Epithelial cell of esophagus (primary cell): ENCODE results near the gene PERM1.

Experiments used
- DNase-seq: peaks from one replicate; pipeline ENCODE4 v3.0.0; 2010; ENCODE audit warnings: low read depth
- H3K4me3 ChIP-seq: 2 replicates; pipeline ENCODE4 v1.5.1; 2011; ENCODE audit warnings: mild to moderate bottlenecking, low read length, control low read depth
- TF ChIP-seq, protein P1 (sequence below): IDR thresholded peaks from 2 replicates; pipeline ENCODE4 v1.5.1; 2011; ENCODE audit warnings: low read depth, mild to moderate bottlenecking, low read length, control low read depth, inconsistent platforms; ENCODE audit not compliant: insufficient read depth; ENCODE audit errors: missing control alignments

The PERM1 gene

DNA sequence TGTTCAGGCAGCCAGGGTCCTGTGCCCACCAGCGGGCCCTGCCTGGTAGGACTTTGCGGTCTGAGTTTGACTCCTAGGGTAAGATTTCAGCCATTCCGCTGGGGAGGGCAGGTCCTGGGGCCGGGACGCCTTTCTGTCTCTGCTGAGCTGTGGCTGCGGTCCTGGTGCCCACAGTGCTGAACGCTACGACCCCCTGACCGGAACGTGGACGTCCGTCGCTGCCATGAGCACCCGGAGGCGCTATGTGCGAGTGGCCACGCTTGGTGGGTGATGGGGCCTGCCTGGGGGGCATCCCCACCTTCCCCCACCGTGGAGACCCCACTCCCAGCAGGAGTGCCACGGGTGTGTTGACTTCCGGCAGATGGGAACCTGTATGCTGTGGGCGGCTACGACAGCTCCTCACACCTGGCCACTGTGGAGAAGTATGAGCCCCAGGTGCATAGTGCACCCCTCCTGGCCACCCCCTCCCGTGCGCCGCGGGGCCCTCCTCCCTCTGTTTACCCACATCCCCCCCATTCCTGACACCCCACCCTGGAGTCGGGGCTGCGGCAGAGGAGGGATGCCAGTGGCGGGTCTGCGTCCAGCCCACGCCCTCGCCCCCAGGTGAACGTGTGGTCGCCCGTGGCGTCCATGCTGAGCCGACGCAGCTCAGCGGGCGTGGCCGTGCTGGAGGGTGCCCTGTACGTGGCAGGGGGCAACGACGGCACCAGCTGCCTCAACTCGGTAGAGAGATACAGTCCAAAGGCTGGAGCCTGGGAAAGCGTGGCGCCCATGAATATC, 18.0 kb downstream of the PERM1 start:
- no peak for DNase-seq
- TF ChIP-seq, protein P1, sequence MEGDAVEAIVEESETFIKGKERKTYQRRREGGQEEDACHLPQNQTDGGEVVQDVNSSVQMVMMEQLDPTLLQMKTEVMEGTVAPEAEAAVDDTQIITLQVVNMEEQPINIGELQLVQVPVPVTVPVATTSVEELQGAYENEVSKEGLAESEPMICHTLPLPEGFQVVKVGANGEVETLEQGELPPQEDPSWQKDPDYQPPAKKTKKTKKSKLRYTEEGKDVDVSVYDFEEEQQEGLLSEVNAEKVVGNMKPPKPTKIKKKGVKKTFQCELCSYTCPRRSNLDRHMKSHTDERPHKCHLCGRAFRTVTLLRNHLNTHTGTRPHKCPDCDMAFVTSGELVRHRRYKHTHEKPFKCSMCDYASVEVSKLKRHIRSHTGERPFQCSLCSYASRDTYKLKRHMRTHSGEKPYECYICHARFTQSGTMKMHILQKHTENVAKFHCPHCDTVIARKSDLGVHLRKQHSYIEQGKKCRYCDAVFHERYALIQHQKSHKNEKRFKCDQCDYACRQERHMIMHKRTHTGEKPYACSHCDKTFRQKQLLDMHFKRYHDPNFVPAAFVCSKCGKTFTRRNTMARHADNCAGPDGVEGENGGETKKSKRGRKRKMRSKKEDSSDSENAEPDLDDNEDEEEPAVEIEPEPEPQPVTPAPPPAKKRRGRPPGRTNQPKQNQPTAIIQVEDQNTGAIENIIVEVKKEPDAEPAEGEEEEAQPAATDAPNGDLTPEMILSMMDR: no peak
- H3K4me3 ChIP-seq: no peak overlapping the region

DNA sequence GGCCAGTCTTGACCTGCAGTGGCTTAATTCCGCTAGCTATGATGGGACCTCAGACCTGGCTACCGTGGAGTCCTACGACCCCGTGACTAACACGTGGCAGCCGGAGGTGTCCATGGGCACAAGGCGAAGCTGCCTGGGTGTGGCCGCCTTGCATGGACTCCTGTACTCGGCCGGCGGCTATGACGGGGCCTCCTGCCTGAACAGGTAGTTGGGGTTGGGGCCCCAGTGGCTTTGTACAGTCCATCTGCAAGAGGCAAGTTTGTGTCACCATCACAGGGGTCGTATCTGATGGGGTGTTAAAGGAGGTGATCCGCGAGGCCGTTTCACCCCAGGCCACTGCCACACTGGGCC, 18.6 kb downstream of the PERM1 start:
- TF ChIP-seq, protein P1: no peak
- no peak overlapping the region for H3K4me3 ChIP-seq
- no peak for DNase-seq

DNA sequence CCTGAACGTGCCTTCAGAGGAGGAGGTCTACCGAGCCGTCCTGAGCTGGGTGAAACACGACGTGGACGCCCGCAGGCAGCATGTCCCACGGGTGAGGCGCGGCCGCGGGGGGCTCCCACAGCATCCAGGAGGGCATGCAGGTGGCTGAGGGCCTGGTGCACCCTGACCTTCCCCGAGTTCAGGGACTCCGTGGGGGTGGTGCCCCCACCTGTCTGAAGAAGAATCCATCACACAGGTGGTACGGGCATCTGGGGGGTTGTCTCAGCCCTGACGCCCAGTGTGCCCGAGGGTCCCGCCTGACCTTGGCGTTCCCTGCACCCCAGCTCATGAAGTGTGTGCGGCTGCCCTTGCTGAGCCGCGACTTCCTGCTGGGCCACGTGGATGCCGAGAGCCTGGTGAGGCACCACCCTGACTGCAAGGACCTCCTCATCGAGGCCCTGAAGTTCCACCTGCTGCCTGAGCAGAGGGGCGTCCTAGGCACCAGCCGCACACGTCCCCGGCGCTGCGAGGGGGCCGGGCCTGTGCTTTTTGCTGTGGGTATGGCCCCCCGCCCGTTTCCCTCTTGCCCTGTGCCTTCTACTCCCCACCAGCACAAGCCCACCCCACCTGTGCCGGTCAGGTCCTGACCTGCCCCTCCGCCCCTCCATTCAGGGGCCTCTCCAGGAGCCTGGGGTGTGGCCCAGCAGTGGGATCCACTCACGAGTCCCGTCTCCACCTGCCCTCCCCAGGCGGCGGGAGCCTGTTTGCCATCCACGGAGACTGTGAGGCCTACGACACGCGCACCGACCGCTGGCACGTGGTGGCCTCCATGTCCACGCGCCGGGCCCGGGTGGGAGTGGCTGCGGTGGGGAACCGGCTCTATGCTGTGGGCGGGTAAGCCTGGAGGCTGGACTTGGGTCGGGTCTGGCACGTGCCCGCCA, 19.3 kb downstream of the PERM1 start:
- H3K4me3 ChIP-seq: no peak overlapping the region
- TF ChIP-seq, protein P1: no peak
- DNase-seq: no peak

DNA sequence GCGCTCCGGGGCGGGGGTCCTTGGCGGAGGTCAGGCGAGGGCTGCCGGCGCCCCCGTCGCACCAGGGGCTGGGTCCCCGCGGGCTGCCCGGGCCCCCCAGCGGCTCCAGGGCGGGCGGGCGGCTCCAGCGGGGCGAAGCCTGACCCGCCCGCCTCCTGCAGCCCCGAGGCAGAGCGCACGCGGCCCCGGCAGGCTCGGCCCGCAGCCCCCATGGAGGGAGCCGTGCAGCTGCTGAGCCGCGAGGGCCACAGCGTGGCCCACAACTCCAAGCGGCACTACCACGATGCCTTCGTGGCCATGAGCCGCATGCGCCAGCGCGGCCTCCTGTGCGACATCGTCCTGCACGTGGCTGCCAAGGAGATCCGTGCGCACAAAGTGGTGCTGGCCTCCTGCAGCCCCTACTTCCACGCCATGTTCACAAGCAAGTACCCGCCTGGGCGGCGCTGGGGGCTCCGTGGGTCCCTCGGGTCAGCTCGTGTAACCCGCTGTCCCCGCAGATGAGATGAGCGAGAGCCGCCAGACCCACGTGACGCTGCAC, 20.7 kb downstream of the PERM1 start:
- TF ChIP-seq, protein P1: no peak
- no peak for DNase-seq
- peak overlapping the region; percentile 46 for H3K4me3 ChIP-seq

DNA sequence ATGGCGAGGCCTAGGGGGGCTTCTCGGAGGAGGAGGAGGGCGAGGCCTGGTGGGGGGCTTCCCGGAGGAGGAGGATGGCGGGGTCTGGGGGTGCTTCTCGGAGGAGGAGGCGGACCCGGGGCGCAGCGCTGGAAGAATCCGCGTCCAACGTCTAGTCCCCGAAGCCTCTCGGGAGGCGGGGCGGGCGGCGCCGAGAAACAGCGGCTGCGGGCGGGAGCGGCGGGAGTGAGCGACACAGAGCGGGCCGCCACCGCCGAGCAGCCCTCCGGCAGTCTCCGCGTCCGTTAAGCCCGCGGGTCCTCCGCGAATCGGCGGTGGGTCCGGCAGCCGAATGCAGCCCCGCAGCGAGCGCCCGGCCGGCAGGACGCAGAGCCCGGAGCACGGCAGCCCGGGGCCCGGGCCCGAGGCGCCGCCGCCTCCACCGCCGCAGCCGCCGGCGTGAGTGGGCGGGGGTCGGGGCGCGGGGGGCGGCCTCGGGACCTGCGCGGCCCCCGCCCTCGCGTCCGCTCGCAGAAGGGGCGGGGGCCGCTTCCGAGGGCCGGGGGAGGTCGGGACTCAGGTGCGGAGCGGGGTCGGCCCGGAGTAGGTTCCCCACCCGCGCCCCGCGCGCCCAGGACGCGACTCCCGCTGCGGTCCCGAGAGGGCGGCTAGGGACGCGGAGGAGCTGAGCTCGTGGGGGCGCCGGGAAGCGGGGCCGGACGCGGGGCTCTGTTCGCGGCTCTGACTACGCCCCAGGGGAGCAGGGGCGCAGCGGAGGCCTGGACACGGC, 21.3 kb downstream of the PERM1 start, which contains the start of gene KLHL17:
KLHL17 (plus strand) TSS at position 222 of the 769 bp plus-strand sequence; CDS start at position 332, 110 bp downstream.
- TF ChIP-seq, protein P1: no peak
- H3K4me3 ChIP-seq: peak within 1 kb of the TSS; percentile 46
- peak; percentile 80 for DNase-seq

DNA sequence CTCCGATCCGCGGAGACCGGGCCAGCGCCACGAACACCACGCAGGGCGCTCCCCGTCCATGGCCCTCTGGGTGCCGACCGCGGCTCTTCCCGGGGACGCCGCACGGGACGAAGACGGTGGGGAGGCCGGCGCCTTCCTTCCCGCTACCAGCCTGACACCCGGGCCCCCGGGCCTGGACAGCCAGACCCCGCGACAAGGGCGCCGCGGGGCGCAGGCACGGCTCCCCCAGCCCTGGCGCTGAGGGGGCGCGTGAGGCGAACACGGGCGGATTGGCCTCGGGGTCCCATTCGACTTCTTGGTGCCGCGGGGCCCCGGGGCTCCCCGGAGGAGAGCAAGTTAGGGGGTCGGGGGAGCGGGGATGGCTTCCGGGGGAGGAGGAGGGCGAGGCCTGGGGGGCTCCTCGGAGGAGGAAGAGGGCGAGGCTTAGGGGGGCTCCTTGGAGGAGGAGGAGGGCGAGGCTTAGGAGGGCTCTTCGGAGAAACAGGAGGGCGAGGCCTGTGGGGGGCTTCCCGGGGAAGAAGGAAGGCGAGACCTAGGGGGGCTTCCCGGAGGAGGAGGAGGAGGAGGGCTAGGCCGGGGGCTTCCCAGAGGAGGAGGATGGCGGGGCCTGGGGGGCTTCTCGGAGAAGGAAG, 22.0 kb downstream of the PERM1 start:
- TF ChIP-seq, protein P1: no peak
- no peak for DNase-seq
- H3K4me3 ChIP-seq: peak overlapping the region; percentile 46
